ENCODE results near the gene FAM83D. TPM values are rescaled to one million over a fixed set of nuclear protein-coding genes. Genes with fewer than 3 reads are reported as not detected.
A peak's percentile ranks its signal among the peaks of the same experiment; 100 is the strongest.

FAM83D gene
- total RNA-seq, 4 donors from 2014 or later = 0.93 to 3.2 (median 1.3) TPM

GRCh38 chr20:38926934-38927616 lies 858 bp downstream of the FAM83D start:
- ATAC-seq (ENCODE audit: low FRiP score) (no peak), DNase-seq (ENCODE audit: low spot score) (no peak)
- TF ChIP-seq CTCF (IDR thresholded peaks at IDR 0.05) = no peak

GRCh38 chr20:38927902-38928578 lies 1.8 kb downstream of the FAM83D start:
- ATAC-seq (ENCODE audit: low FRiP score) = no peak
- TF ChIP-seq CTCF (IDR thresholded peaks at IDR 0.05) = no peak

GRCh38 chr20:38930242-38930569 lies 4.0 kb downstream of the FAM83D start:
- TF ChIP-seq CTCF (IDR thresholded peaks at IDR 0.05) = no peak
- DNase-seq (ENCODE audit: low spot score) (no peak), ATAC-seq (ENCODE audit: low FRiP score) (no peak)

More at GRCh38 chr20:38927902-38928578, 1.8 kb downstream of the FAM83D start:
- no peak for DNase-seq (ENCODE audit: low spot score)

- ATAC-seq (ENCODE audit: low FRiP score) (no peak), DNase-seq (ENCODE audit: low spot score) (no peak)
- TF ChIP-seq CTCF (IDR thresholded peaks at IDR 0.05) = no peak
Measured at GRCh38 chr20:38931984-38932383, 5.8 kb downstream of the FAM83D start.

- no peak for TF ChIP-seq CTCF (IDR thresholded peaks at IDR 0.05)
- DNase-seq (ENCODE audit: low spot score) (no peak), ATAC-seq (ENCODE audit: low FRiP score) (peak; percentile 40)
Measured at GRCh38 chr20:38932457-38933120, 6.4 kb downstream of the FAM83D start.

- TF ChIP-seq CTCF (IDR thresholded peaks at IDR 0.05) = no peak
- no peak for ATAC-seq (ENCODE audit: low FRiP score)
- DNase-seq (ENCODE audit: low spot score) = no peak
Measured at GRCh38 chr20:38934530-38934929, 8.3 kb downstream of the FAM83D start.
